Esophagus squamous epithelium (tissue), 5 donors: ENCODE data around the gene ADD3. TPM values are rescaled to one million over a fixed set of nuclear protein-coding genes. Genes with fewer than 3 reads are reported as not detected.
A peak's percentile ranks its signal among the peaks of the same experiment; 100 is the strongest.

Experiments used
- DNase-seq: peaks from one replicate; lab custom pipeline; 2025; lab: John Stamatoyannopoulos, UW
- H3K27ac ChIP-seq, 4 donors: fragments of 200-600 bp; sonication (generic); one replicate each; pipeline ENCODE4 v1.5.1; 2016 to 2019; ENCODE audit warnings: mild to moderate bottlenecking in 1 of 4
- H3K27me3 ChIP-seq, 4 donors: fragments of 200-600 bp; sonication (generic); 1 replicate in 3 of 4; 2 replicates in 1 of 4; pipeline versions ENCODE4 v1.5.1 to v1.6.0; 2017 to 2021; ENCODE audit warnings: antibody characterized with exemption in 1 of 4
- H3K36me3 ChIP-seq, 3 donors: fragments of 200-600 bp; sonication (generic); one replicate each; pipeline ENCODE4 v1.5.1; 2016 to 2019
- H3K4me1 ChIP-seq, 3 donors: fragments of 200-600 bp; sonication (generic); one replicate each; pipeline ENCODE4 v1.5.1; 2017 to 2019
- H3K4me3 ChIP-seq, 4 donors: fragments of 200-600 bp; sonication (generic); 1 replicate in 3 of 4; 2 replicates in 1 of 4; pipeline ENCODE4 v1.5.1; 2016 to 2019; ENCODE audit warnings: mild to moderate bottlenecking in 2 of 4, moderate library complexity in 1 of 4
- H3K9me3 ChIP-seq, 3 donors: fragments of 200-600 bp; sonication (generic); one replicate each; pipeline ENCODE4 v1.5.1; 2016 to 2019
- POLR2A ChIP-seq, 4 donors: fragments of 450-650 bp; IDR thresholded peaks; one replicate each; pipeline ENCODE4 v1.6.1; 2017; ENCODE audit warnings: antibody characterized with exemption in 4 of 4, mild to moderate bottlenecking in 4 of 4, moderate library complexity in 3 of 4
- WGBS, 2 donors: methylation state at CpG; one replicate each; pipeline ENCODE4 v1.1.5; 2018; 5-methylcytosine and 5-hydroxymethylcytosine counted together
- intact Hi-C: fragments of 100-400 bp; cut with DNase I; formaldehyde crosslinking; loops from one replicate; pipeline ENCODE4 v1.15.0; 2022
- total RNA-seq, 4 donors: library from RNA; depleted of rRNA; stranded (reverse); fragments of >200 nt; gene quantifications; one replicate each; pipeline ENCODE4 v1.1.0, GENCODE V29; 2016
- TF ChIP-seq, protein P1 (sequence below), 6 experiments: fragments of 450-650 bp in 4 of 6; fragments of 200-600 bp in 2 of 6; sonication (generic) in 2 of 6; IDR thresholded peaks; one replicate each; pipeline ENCODE4 v1.5.1; 2016 to 2019; ENCODE audit warnings: antibody characterized with exemption in 6 of 6, mild to moderate bottlenecking in 4 of 6, moderate library complexity in 4 of 6
- donor health status: DM: yes; HTN: yes; CAD: no.

The ADD3 gene
- total RNA-seq, 4 donors from 2014 or later, result 52.5 to 214 (median 145) TPM

DNA sequence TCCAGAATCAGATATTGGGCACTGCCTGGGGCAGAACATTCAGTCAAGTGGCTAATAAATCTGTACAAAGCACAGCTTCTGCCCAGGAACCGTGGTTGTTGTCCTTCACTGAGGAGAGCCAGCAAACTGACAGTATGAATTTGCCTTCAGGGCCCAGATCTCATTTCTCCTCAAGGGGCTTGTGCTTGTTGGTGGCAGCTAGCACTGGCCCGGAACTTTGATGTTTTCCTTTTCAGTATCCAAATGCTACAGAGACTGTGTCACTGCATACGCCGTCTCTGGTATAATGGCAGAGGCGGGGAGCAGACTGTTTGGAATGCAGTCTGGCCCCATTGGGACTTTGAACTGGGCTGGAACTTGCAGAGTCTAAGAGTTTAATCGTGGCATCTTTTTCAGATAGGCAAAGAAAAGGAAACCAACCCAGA lies 30.4 kb upstream of the ADD3 start:
- no peak overlapping the region for H3K4me3 ChIP-seq
- intact Hi-C loops, result loop anchor here (10.0 kb wide), 1 partner anchor 147 kb away; no protein-coding TSS in a partner anchor
- no peak overlapping the region for H3K27ac ChIP-seq
- H3K9me3 ChIP-seq, result no peaks in the 10 kb centered on the region
- WGBS, 2 donors, result 56 to 77% methylated on average over 6 of the region's 6 CpGs
- no peaks in the 10 kb centered on the region for H3K27me3 ChIP-seq
- H3K36me3 ChIP-seq, result no peaks in the 10 kb centered on the region
- DNase-seq, result no peak
- H3K4me1 ChIP-seq, result peaks cover 0 to 8% (median 0%) of the 10 kb centered on the region in 3 donors
- TF ChIP-seq, protein P1, sequence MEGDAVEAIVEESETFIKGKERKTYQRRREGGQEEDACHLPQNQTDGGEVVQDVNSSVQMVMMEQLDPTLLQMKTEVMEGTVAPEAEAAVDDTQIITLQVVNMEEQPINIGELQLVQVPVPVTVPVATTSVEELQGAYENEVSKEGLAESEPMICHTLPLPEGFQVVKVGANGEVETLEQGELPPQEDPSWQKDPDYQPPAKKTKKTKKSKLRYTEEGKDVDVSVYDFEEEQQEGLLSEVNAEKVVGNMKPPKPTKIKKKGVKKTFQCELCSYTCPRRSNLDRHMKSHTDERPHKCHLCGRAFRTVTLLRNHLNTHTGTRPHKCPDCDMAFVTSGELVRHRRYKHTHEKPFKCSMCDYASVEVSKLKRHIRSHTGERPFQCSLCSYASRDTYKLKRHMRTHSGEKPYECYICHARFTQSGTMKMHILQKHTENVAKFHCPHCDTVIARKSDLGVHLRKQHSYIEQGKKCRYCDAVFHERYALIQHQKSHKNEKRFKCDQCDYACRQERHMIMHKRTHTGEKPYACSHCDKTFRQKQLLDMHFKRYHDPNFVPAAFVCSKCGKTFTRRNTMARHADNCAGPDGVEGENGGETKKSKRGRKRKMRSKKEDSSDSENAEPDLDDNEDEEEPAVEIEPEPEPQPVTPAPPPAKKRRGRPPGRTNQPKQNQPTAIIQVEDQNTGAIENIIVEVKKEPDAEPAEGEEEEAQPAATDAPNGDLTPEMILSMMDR (IDR thresholded peaks at IDR 0.05), result no peak
- no peak for TF ChIP-seq POLR2A (IDR thresholded peaks at IDR 0.05)

DNA sequence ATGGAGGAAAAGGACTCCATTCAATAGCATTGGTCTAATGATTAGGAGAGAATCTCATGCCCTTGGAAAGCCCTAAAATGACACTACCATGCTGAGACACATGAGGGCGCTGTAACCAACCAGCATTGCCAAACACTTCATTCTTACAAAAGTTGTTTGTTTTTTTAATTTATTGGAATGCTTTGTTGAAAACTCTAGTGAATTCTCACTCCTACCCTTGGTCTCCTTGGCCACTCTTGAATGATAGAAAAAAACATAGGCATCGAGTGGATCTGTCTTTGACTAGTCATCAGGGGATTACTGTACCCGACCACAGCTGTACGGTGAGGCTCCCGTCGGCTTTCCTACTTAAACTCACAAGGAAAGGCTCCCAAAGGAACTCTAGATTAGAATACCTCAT lies 29.3 kb upstream of the ADD3 start:
- intact Hi-C loops, result loop anchor here (10.0 kb wide), 1 partner anchor 146 kb away; no protein-coding TSS in a partner anchor
- Histone ChIP-seq H3K9me3 (no peaks in the 10 kb centered on the region), H3K27ac (peak overlapping the region in 2 of 4 donors; percentile 5 to 18), H3K36me3 (no peaks in the 10 kb centered on the region), H3K4me3 (no peak overlapping the region), H3K27me3 (no peaks in the 10 kb centered on the region), H3K4me1 (peaks cover 0 to 13% (median 0%) of the 10 kb centered on the region in 3 donors)
- WGBS, 2 donors, result 68 to 80% methylated on average over 5 to 6 of the region's 6 CpGs
- no peak for DNase-seq
- no peak for TF ChIP-seq POLR2A (IDR thresholded peaks at IDR 0.05)
- TF ChIP-seq, protein P1 (IDR thresholded peaks at IDR 0.05), result peak in 5 of 6 experiments; percentile 38 to 74 (median 67)

DNA sequence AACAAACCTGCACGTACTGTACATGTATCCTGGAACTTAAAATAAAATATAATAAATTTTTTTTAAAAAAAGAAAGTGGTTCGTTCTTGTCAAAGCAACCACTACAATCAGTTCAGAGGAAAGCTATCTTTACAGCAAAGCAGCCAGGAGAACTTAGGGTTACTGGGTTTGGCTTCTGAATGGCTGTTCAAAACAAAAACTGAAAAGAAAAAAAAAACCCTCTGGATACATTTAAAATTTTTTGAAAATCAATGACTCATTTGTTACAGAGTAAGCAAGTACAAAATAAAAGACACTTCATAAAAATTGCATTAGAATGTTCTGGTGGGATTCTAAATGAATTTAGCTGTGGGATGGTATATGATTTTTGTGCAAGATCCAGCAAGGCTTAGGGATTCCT lies 28.6 kb upstream of the ADD3 start:
- H3K4me1 ChIP-seq, result peaks cover 0 to 13% (median 0%) of the 10 kb centered on the region in 3 donors
- intact Hi-C loops, result loop anchor here (10.0 kb wide), 1 partner anchor 146 kb away; no protein-coding TSS in a partner anchor
- no peaks in the 10 kb centered on the region for H3K9me3 ChIP-seq
- WGBS, 2 donors, result 82 to 85% methylated on average over 2 of the region's 2 CpGs
- no peak overlapping the region for H3K4me3 ChIP-seq
- H3K27me3 ChIP-seq, result no peaks in the 10 kb centered on the region
- TF ChIP-seq, protein P1 (IDR thresholded peaks at IDR 0.05), result no peak
- TF ChIP-seq POLR2A (IDR thresholded peaks at IDR 0.05), result no peak
- no peak for DNase-seq
- peak overlapping the region in 1 of 4 donors; percentile 18 for H3K27ac ChIP-seq
- no peaks in the 10 kb centered on the region for H3K36me3 ChIP-seq

DNA sequence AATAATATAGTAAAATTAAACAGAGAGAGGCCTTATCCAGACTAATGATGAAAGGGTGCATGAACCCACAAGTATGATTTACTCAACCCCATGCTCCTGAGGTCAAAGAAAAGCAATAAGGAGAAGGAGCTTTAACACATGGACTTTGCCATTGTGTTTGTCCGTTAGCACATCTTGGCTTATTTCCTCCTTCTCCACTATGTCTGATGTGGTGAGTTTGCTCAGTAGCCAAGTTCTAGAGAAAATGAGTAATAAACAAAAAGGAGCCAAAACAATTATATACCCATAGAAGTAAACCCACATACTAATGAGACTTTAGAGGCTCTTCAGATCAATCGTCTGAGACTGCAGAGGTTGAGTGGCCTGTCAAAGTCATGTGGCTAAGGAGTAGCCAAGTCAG lies 26.1 kb upstream of the ADD3 start:
- no peak overlapping the region for H3K4me3 ChIP-seq
- no peaks in the 10 kb centered on the region for H3K9me3 ChIP-seq
- peaks cover 0 to 13% (median 0%) of the 10 kb centered on the region in 3 donors for H3K4me1 ChIP-seq
- DNase-seq, result no peak
- H3K27ac ChIP-seq, result peak overlapping the region in 1 of 4 donors; percentile 37
- TF ChIP-seq, protein P1 (IDR thresholded peaks at IDR 0.05), result no peak
- TF ChIP-seq POLR2A (IDR thresholded peaks at IDR 0.05), result no peak
- intact Hi-C loops, result no loop called here
- H3K27me3 ChIP-seq, result no peaks in the 10 kb centered on the region
- 50 to 61% methylated on average over 2 of the region's 2 CpGs for WGBS, 2 donors
- no peaks in the 10 kb centered on the region for H3K36me3 ChIP-seq

DNA sequence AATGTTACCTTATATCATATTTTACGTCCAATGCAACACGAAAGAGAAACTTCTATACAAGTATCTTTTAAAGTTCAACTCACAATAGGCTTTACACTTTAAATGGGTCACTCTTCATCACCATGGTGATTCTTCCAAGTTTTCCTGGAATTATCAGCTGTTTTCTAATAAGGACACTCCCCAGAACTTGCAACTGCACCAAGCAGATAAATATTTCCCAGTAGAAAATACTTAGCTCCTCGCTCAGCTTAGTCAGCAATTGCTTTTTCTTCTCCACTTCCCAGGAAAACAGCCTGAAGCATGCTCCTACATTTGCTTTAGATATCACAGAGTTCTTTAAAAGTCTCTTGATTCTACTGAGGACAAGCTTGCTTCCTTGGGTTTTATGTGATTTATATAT lies 25.7 kb upstream of the ADD3 start:
- Histone ChIP-seq H3K4me3 (no peak overlapping the region), H3K27ac (peak overlapping the region in 1 of 4 donors; percentile 37), H3K4me1 (peaks cover 0 to 13% (median 0%) of the 10 kb centered on the region in 3 donors), H3K9me3 (no peaks in the 10 kb centered on the region), H3K27me3 (no peaks in the 10 kb centered on the region), H3K36me3 (no peaks in the 10 kb centered on the region)
- TF ChIP-seq POLR2A (IDR thresholded peaks at IDR 0.05), result no peak
- TF ChIP-seq, protein P1 (IDR thresholded peaks at IDR 0.05), result no peak
- DNase-seq, result no peak
- intact Hi-C loops, result no loop called here
- 56 to 78% methylated on average over 3 of the region's 3 CpGs for WGBS, 2 donors
